GM12878 (cell line): ENCODE data around the gene BUB1. TPM values are rescaled to one million over a fixed set of nuclear protein-coding genes. Genes with fewer than 3 reads are reported as not detected.
A peak's percentile ranks its signal among the peaks of the same experiment; 100 is the strongest.

Source experiments
- CBX5 ChIP-seq: sonication (generic); IDR thresholded peaks from 2 replicates; pipeline ENCODE4 v1.6.1; 2016; ENCODE audit warnings: low read depth, moderate library complexity, mild to moderate bottlenecking, inconsistent platforms
- CEBPB ChIP-seq, 2 experiments: fragments of 150-350 bp in 1 of 2; IDR thresholded peaks; 2 replicates each; pipeline ENCODE4 v1.6.1; 2012 to 2014; ENCODE audit warnings: low read depth in 2 of 2, low read length in 2 of 2, borderline replicate concordance in 1 of 2, inconsistent platforms in 1 of 2
- E2F4 ChIP-seq: IDR thresholded peaks from 2 replicates; pipeline ENCODE4 v1.6.1; 2012; ENCODE audit warnings: low read depth, low read length, improper control_type of control experiment
- EED ChIP-seq: sonication (generic); IDR thresholded peaks from 2 replicates; pipeline ENCODE4 v1.6.1; 2016; ENCODE audit warnings: antibody characterized with exemption, low read depth
- EGR1 ChIP-seq, 2 experiments: IDR thresholded peaks; 1 replicate in 1 of 2; 2 replicates in 1 of 2; pipeline ENCODE4 v1.6.1; 2011 to 2012; ENCODE audit warnings: low read depth in 2 of 2, low read length in 2 of 2, borderline replicate concordance in 1 of 2, mild to moderate bottlenecking in 1 of 2, moderate library complexity in 1 of 2
- EP300 ChIP-seq, 2 experiments: fragments of 150-350 bp in 1 of 2; IDR thresholded peaks; 2 replicates each; pipeline ENCODE4 v1.6.1; 2011 to 2012; ENCODE audit warnings: low read depth in 2 of 2, low read length in 2 of 2, borderline replicate concordance in 1 of 2, improper control_type of control experiment in 1 of 2, inconsistent platforms in 1 of 2; ENCODE audit not compliant: control insufficient read depth in 1 of 2
- GABPA ChIP-seq: IDR thresholded peaks from 2 replicates; pipeline ENCODE4 v1.6.1; 2014; ENCODE audit warnings: antibody characterized with exemption, low read depth, mild to moderate bottlenecking, inconsistent platforms
- HCFC1 ChIP-seq: fragments of 150-350 bp; IDR thresholded peaks from 2 replicates; pipeline ENCODE4 v1.6.1; 2014; ENCODE audit warnings: low read length
- IKZF2 ChIP-seq, 2 experiments: fragments of 450-650 bp; IDR thresholded peaks; 2 replicates each; pipeline ENCODE4 v1.6.1; 2017; ENCODE audit warnings: mild to moderate bottlenecking in 2 of 2, moderate library complexity in 2 of 2
- IRF3 ChIP-seq: fragments of 450-650 bp; IDR thresholded peaks from 2 replicates; pipeline ENCODE4 v1.6.1; 2014; ENCODE audit warnings: mild to moderate bottlenecking
- JUNB ChIP-seq: IDR thresholded peaks from 2 replicates; pipeline ENCODE4 v1.6.1; 2016; ENCODE audit warnings: antibody characterized with exemption, mild to moderate bottlenecking
- KDM1A ChIP-seq: fragments of 200-600 bp; sonication (generic); IDR thresholded peaks from 2 replicates; pipeline ENCODE4 v1.6.1; 2016; ENCODE audit warnings: borderline replicate concordance
- LARP7 ChIP-seq: fragments of 450-650 bp; IDR thresholded peaks from 2 replicates; pipeline ENCODE4 v1.6.1; 2017; ENCODE audit warnings: mild to moderate bottlenecking
- MTA2 ChIP-seq: fragments of 450-650 bp; IDR thresholded peaks from 2 replicates; pipeline ENCODE4 v1.6.1; 2016; ENCODE audit warnings: low read depth, mild to moderate bottlenecking, moderate library complexity
- NFYB ChIP-seq: IDR thresholded peaks from 2 replicates; pipeline ENCODE4 v1.6.1; 2011; ENCODE audit warnings: low read depth, mild to moderate bottlenecking, low read length, improper control_type of control experiment, moderate library complexity; ENCODE audit not compliant: insufficient read depth
- NR2C2 ChIP-seq: IDR thresholded peaks from 2 replicates; pipeline ENCODE4 v1.6.1; 2011; ENCODE audit warnings: borderline replicate concordance, low read depth; ENCODE audit not compliant: control insufficient read depth, insufficient read length
- POLR2AphosphoS5 ChIP-seq: IDR thresholded peaks from 2 replicates; pipeline ENCODE4 v1.6.1; 2011; ENCODE audit warnings: mild to moderate bottlenecking, low read length, inconsistent platforms
- SMARCA5 ChIP-seq: fragments of 450-650 bp; IDR thresholded peaks from 2 replicates; pipeline ENCODE4 v1.6.1; 2017; ENCODE audit warnings: mild to moderate bottlenecking
- SUPT20H ChIP-seq: IDR thresholded peaks from 2 replicates; pipeline ENCODE4 v1.6.1; 2011; ENCODE audit warnings: low read depth, mild to moderate bottlenecking, low read length, moderate library complexity, borderline replicate concordance; ENCODE audit not compliant: control insufficient read depth
- WRNIP1 ChIP-seq: IDR thresholded peaks from 2 replicates; pipeline ENCODE4 v1.6.1; 2011; ENCODE audit warnings: low read depth, low read length, improper control_type of control experiment, borderline replicate concordance
- YY1 ChIP-seq: IDR thresholded peaks from 2 replicates; pipeline ENCODE4 v1.6.1; 2011; ENCODE audit warnings: low read depth, mild to moderate bottlenecking, low read length
- polyA plus RNA-seq, 11 experiments: library from polyadenylated mRNA; depleted of rRNA in 4 of 11; unstranded in 6 of 11; stranded (reverse) in 5 of 11; fragments of >200 nt; fragmentation: Nextera tagmentation in 4 of 11; fragmentation: Illumina TruSeq in 1 of 11; extraction: Ambion mirVana in 4 of 11; extraction: Trizol in 1 of 11; gene quantifications; 1 replicate in 1 of 11; 2 replicates in 10 of 11; pipeline versions ENCODE4 v1.2.1 to v1.2.3, GENCODE V29; 2011 to 2016; ENCODE audit warnings: inconsistent platforms in 2 of 11, missing spikeins in 2 of 11, low read depth in 1 of 11
- total RNA-seq, 4 experiments: library from RNA; depleted of rRNA in 3 of 4; stranded (reverse); fragments of >200 nt in 3 of 4; fragmentation: Illumina TruSeq in 1 of 4; extraction: Trizol in 1 of 4; gene quantifications; 2 replicates each; pipeline versions ENCODE4 v1.2.1 to v1.2.3, GENCODE V29; 2013 to 2021
- TF ChIP-seq, protein P1 (sequence below): fragments of 450-650 bp; IDR thresholded peaks from 2 replicates; pipeline ENCODE4 v1.6.1; 2018; ENCODE audit warnings: borderline replicate concordance, mild to moderate bottlenecking; ENCODE audit not compliant: partially characterized antibody
- TF ChIP-seq, protein P2 (sequence below): fragments of 450-650 bp; conservative IDR thresholded peaks from 2 replicates; pipeline ENCODE4 v1.6.1; 2017; ENCODE audit warnings: mild to moderate bottlenecking, moderate library complexity

Gene BUB1
- total and polyA plus RNA-seq, 10 of the 15 experiments (the other 5 are each of a cell fraction or from before 2014, with no cell fraction given): 52.4 to 142 (median 88.9) TPM

DNA sequence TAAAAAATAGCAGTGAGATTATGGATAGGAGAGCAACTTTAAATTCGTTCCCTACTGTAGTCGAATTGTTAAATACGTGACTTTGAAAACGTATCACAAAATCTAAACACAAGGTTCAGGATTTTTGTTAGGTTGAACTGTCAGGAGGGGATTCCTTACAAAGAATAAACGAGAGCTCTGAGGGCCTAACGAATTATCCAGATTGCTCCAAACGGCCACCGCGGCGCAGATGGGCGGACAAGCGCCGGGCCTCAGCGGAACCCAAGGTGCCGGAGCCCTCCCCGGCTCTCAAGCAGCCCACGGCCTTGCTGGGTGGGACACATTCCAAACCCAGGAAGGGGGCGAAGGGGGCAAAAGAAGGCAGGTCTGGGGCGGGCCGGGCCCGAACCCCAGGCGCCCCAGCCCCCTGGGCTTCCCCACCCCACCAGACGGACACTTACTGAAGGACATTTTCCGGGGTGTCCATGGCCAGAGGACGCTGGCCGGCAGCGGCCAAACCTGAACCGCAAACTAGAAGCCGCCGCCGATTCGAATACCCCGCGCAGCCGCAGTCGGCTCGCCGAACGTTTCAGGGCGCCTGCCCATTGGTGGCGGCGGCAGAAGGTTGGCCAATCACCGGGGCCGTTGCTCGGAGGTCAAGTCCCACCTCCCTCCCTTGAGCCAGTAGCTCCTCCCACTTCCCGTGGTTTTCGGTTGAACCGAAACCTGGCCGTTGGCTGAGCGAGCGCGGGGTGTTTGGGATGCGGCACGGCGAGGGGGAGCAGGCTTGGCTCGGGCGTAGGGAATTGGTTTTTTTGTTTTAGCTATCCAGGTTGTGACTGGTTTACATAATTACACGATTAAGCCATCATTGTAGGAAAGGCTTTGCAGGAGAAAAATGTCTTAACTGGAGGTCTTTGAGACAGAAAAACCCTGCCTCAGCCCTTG lies at the start of gene BUB1 (continued):
- peak in 1 of 2 experiments; percentile 52; a peak in 2 of 4 replicates for TF ChIP-seq EP300 (IDR thresholded peaks at IDR 0.05; ENCODE audit: borderline replicate concordance in 1 of 2, control insufficient read depth in 1 of 2, low read depth in 2 of 2, low read length in 2 of 2)
- TF ChIP-seq YY1: no peak
- no peak for TF ChIP-seq SMARCA5
- no peak for TF ChIP-seq NR2C2
- peak; percentile 85 for TF ChIP-seq NFYB
- TF ChIP-seq LARP7: no peak
- TF ChIP-seq WRNIP1: no peak
- TF ChIP-seq MTA2: no peak; the same call in 1 of the 2 replicates
- no peak for TF ChIP-seq CEBPB (IDR thresholded peaks at IDR 0.05; ENCODE audit: borderline replicate concordance in 1 of 2, low read depth in 2 of 2, low read length in 2 of 2)
- peak; percentile 92 to 96 for TF ChIP-seq IKZF2 (IDR thresholded peaks at IDR 0.05)
- TF ChIP-seq SUPT20H: no peak
- TF ChIP-seq EED: peak; percentile 90
- TF ChIP-seq GABPA: no peak
- TF ChIP-seq, protein P1, sequence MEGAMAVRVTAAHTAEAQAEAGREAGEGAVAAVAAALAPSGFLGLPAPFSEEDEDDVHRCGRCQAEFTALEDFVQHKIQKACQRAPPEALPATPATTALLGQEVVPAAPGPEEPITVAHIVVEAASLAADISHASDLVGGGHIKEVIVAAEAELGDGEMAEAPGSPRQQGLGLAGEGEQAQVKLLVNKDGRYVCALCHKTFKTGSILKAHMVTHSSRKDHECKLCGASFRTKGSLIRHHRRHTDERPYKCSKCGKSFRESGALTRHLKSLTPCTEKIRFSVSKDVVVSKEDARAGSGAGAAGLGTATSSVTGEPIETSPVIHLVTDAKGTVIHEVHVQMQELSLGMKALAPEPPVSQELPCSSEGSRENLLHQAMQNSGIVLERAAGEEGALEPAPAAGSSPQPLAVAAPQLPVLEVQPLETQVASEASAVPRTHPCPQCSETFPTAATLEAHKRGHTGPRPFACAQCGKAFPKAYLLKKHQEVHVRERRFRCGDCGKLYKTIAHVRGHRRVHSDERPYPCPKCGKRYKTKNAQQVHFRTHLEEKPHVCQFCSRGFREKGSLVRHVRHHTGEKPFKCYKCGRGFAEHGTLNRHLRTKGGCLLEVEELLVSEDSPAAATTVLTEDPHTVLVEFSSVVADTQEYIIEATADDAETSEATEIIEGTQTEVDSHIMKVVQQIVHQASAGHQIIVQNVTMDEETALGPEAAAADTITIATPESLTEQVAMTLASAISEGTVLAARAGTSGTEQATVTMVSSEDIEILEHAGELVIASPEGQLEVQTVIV: no peak
- no peak; a peak in 1 of 3 replicates for TF ChIP-seq EGR1 (IDR thresholded peaks at IDR 0.05; ENCODE audit: borderline replicate concordance in 1 of 2, low read depth in 2 of 2, low read length in 2 of 2)
- peak; percentile 48; the same call in 1 of the 2 replicates for TF ChIP-seq HCFC1
- TF ChIP-seq POLR2AphosphoS5: peak; percentile 88
- TF ChIP-seq CBX5: no peak
- TF ChIP-seq E2F4: peak; percentile 98
- no peak for TF ChIP-seq KDM1A
- peak; percentile 72; the same call in 1 of the 2 replicates for TF ChIP-seq IRF3
- TF ChIP-seq, protein P2, sequence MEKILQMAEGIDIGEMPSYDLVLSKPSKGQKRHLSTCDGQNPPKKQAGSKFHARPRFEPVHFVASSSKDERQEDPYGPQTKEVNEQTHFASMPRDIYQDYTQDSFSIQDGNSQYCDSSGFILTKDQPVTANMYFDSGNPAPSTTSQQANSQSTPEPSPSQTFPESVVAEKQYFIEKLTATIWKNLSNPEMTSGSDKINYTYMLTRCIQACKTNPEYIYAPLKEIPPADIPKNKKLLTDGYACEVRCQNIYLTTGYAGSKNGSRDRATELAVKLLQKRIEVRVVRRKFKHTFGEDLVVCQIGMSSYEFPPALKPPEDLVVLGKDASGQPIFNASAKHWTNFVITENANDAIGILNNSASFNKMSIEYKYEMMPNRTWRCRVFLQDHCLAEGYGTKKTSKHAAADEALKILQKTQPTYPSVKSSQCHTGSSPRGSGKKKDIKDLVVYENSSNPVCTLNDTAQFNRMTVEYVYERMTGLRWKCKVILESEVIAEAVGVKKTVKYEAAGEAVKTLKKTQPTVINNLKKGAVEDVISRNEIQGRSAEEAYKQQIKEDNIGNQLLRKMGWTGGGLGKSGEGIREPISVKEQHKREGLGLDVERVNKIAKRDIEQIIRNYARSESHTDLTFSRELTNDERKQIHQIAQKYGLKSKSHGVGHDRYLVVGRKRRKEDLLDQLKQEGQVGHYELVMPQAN: peak; percentile 98
- TF ChIP-seq JUNB: no peak; the same call in 1 of the 2 replicates
